Left hindlimb (tissue), 1 donor: ENCODE data around the gene BSN.

ENCODE experiments used
- DNase-seq: peaks from one replicate; pipeline ENCODE4 v3.0.0-alpha.2; 2018

Gene BSN

DNA sequence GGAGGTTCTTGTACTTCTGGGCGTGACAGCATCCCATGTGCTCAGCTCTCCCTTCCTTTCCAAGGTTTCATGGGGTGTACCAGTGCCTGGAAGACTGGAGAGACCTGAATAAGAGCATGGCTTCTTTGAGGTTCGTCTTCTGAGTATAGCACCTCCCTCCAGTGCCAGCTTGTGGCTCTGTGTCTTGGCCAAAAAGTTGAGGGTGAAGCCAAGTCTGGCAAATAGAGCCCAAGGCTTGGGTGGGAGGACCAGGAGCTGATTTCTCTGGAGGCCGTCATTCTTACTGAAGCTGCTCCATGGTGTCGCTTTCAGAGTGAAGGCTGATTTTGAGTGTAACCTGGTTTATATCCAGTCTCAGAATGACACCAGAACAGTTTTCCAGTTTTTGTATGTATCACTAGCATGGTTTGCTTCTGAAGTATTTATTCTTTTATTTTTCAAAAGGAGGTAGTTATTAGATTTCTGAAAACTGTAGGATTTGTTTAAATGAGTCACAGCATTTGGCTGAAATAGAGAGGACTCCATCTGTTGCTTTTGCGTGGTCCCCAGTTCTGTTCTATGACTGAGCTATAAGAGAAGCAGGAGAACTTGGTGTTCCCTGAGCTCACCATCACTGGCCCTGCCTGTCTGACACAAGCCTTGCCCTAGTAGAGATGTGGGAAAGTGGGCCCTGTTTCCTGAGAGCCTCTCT is 47.2 kb downstream of the BSN start:
- DNase-seq: no peak

- no peak for DNase-seq
These were observed 47.8 kb downstream of the BSN start for GRCh38 chr3:49602049-49602554.

- no peak for DNase-seq
These were observed 48.7 kb downstream of the BSN start for GRCh38 chr3:49602877-49603411.

DNA sequence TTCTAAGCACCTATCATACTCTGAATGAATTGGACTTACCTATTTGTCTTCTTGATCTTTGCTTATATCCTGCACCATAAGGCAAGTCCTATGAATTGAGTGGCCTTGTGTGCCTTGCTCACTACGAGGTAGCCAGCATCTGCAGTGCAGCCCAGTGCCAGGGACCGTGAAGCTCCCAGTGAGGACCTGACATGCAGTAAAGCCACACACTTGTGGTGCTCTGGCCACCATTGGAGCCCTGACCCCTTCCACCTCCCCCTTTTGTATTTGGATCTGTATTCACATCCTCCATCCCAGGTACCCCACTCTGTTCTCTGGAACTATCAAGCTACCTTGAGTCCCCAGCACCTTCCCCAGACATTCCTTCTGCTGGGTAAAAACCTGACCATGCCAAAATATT is 52.1 kb downstream of the BSN start:
- DNase-seq: no peak

DNA sequence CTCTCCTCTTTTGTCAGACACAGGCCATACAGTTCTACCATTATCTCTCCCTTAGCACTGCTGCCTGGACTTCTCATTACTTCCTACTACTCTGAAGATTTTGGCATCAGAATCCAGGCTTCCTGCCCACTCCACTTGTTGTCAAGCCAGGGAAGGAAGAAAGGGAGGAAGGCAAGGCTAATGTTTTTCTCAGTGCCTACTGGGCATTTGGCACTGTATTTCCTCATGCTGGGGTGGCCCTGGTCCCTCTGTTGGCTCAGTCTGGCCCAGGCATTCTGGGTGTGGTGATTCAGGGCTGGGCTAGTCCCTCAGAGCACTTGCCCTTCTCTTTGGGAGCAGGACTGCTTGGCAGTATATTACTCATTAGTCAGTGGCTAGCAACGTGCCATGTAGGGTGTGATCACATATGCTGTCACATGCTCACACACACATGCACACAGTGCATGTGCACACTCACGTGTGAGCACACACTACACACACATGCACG is 52.9 kb downstream of the BSN start:
- no peak for DNase-seq

DNA sequence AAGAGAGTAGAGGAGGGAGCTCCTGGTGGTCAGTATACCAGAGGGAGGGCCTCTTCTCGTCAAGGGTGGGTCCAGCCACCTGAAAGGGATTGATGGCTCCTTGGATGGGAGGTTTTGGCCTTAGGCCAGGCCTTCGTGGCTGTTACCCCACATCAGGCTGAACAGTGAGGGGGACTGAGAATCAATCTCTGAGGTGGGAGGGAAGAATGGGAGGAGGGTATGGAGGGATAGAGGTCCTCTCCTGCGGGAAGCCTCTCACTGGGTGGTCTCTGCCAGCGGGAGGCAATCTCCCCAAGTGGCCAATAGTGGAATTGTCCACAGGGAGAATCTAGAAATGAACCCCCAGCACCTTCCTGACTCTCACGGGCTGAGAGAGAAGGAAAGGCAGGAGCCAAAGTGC is 53.5 kb downstream of the BSN start:
- no peak for DNase-seq

- no peak for DNase-seq
These were observed 55.0 kb downstream of the BSN start for GRCh38 chr3:49609314-49609713.

- no peak for DNase-seq
These were observed 55.5 kb downstream of the BSN start for GRCh38 chr3:49609815-49610214.

DNA sequence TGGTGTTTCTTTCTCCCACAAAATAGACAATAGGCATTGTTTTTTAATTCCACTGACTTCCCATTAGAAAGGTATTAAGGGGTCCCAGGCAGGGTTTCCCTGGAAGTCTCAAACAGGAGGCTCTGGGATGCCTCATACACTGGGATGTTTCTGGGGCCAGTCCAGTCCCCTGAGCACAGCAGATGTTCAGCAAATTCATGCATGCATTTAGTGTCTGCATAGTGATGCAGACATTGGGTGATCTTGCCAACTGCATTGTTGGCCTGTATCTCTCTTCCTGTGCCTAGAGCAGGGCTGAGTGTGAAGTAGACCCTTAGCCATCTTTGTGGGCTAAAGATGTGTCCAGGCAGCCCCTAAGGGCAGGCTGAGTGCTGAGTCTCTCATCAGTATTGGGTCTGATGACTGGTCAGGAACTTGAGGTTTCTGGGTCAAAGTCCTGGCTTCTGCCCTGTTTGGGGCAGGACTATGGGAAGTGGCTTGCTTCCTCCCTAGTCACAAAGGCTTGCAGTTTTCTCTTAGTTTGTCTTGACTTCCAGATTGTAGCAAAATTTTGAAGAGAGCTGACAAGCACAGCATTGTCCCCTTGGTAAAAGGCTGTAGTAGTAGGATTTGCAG is 56.5 kb downstream of the BSN start:
- DNase-seq: no peak

- no peak for DNase-seq
These were observed 57.0 kb downstream of the BSN start for GRCh38 chr3:49611291-49611690.

DNA sequence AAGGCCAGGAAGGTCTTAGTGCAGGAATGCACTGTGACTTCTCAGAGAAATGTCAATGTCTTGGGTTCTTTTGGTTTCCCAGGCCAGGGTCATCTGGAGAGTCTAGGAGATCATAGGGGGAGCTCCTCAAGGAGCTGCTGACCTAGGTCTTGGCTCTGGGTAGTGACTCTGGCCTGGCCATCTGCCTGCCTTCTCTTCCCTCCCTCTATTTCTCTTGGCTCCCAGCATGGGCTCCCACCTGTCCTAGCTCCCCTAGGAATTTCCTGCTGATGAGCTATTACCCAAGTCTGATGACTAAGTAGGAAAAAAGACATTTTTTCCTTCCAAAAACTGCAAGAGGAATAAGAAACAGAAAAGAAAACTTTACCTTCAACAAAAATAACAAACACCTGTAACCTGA is 57.4 kb downstream of the BSN start:
- DNase-seq: no peak

DNA sequence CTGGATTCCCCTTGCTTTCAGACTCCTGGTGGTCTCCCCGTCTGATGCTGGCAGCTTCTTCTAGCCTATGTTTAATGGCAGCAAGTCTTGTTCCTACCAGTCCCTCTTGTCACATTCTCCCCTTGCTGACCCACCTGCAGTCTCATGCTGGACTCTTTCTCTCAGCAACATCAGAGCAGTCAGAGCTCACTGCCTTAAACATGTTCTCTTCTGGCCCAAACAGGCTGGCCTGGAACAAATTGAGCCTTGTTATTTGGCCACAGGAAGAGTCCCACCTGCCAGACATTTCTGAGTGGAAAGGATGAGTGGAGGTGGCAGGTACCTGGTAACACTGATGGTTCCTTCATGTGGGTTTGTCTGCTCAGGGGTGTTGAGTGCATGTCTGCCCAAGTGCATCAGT is 60.7 kb downstream of the BSN start:
- DNase-seq: no peak

GRCh38 chr3:49616061-49616460 is 61.8 kb downstream of the BSN start:
- DNase-seq: no peak

- peak; percentile 85 for DNase-seq
These were observed 62.2 kb downstream of the BSN start for GRCh38 chr3:49616491-49616941.

DNA sequence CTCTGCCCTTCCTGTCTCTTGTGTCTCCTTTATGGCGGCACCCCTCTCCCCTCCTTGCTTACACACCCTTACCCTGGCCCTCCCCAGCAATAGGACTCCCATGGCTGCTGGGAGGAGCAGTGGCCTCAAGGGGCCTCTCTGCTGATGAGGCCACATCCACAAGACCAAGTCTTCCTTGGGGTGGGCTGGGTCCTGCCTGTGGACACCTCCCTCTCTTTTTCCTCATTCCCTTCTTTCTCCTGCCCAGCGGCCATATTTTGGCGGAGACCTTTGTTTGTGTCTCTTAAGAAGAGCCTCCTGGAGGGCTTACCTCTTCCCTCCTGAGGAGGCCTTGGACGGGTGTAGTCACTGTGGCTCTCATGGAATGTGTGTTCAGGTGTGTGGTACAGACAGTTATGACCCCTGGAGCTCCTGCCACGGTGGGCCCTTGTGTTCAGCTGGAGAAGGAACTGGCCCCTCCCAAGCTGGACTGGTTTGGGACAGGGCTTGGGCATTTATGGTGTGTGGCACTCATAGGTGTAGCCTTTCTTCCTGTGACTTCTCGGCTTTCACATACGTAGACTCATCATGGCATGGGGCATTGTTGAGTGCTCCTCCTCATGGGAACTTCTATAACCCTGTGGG is 63.2 kb downstream of the BSN start:
- no peak for DNase-seq

- DNase-seq: no peak
These were observed 64.1 kb downstream of the BSN start for GRCh38 chr3:49618412-49618811.

DNA sequence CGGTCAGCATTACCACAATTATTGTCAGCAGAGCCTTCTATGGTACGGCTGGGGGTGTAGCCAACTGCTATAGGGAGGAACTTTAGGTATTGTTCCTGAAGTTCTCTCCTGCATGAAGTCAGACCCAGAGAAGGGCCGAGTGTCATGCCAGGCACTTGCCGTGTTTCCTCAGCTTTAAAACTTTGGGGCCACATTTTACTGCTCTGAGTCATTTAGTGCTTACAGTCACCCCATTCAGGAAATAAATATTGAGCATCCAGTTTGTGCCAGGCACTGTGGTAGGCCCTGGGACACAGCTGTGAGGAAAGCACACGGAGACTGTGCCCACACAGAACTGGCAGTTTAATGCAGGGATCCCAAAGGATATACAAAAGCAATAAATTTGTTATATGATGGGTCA is 65.4 kb downstream of the BSN start:
- no peak for DNase-seq

GRCh38 chr3:49620728-49621127 is 66.5 kb downstream of the BSN start:
- DNase-seq: no peak

DNA sequence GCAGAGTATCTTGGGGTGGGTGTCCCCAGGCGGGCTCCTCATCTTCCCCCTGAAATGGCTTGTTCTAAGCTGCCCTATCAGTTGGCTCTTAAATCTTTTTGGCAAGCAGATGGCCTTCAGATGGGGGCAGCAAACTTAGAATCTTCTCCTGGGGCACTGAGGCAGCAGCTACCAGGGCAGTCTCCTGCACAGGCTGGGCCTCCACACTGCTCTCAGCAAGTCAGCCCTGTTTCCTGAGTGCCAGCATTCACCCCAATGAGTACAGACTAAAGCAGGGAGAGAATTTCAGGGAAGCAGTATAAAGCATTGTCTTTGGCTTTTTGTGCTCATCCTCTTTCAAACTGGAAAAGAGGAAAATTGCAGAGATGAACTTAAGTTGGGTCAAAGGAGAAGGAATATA is 68.8 kb downstream of the BSN start:
- no peak for DNase-seq

- no peak for DNase-seq
These were observed 70.8 kb downstream of the BSN start for GRCh38 chr3:49625071-49625470.

- no peak for DNase-seq
These were observed 71.9 kb downstream of the BSN start for GRCh38 chr3:49626101-49626581.

- DNase-seq: no peak
These were observed 72.5 kb downstream of the BSN start for GRCh38 chr3:49626796-49627195.

GRCh38 chr3:49627634-49628033 is 73.4 kb downstream of the BSN start:
- no peak for DNase-seq

DNA sequence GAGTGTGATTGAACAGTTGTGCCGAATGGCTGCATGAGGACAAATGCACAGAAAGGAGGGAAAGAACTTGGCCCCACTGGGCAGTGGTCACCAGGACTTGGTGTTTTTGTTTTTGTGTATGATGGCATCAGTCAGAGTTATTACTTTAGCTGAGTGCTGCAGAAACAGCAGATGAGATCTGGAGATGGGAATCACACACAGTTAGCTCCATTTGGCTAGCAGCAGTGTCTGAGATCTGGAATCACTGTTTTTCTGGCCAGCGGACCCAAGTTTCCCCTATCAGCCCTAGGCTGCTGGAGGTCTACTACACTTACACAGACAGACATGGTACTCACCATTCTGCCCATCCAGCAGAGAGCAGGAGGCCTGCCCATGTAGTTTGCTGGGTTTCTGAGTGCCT is 74.0 kb downstream of the BSN start:
- DNase-seq: no peak
